H1 (cell line): Measurements from ENCODE around the gene CNOT6L. TPM values are rescaled to one million over a fixed set of nuclear protein-coding genes. Genes with fewer than 3 reads are reported as not detected.

ENCODE experiments used
- CTCF ChIA-PET: fragments of 300-600 bp; sonication (Branson Sonifier 250); formaldehyde crosslinking; loops from one replicate; lab custom pipeline; 2021; ENCODE audit not compliant: partially characterized antibody; lab: Charles Lee
- POLR2A ChIA-PET: fragments of 300-600 bp; sonication (Branson Sonifier 250); formaldehyde crosslinking; loops from one replicate; lab custom pipeline; 2021; ENCODE audit warnings: inconsistent platforms; ENCODE audit not compliant: partially characterized antibody; lab: Charles Lee
- DNase-seq, 2 experiments: peaks; one replicate each; pipeline versions ENCODE4 v3.0.0 to v3.0.0-alpha.2; 2010 to 2022; ENCODE audit warnings: low spot score in 2 of 2, low read depth in 1 of 2, mixed read lengths in 1 of 2
- FAIRE-seq: peaks from 2 replicates; lab custom pipeline; 2011; peaks lifted over from hg19 to GRCh38; lab: Jason Lieb, UNC
- H2AFZ ChIP-seq: 2 replicates; pipeline ENCODE4 v1.8.1; 2012; ENCODE audit warnings: low read length, inconsistent platforms
- H2AK5ac ChIP-seq: 2 replicates; pipeline ENCODE4 v1.6.1; 2013; ENCODE audit warnings: low read depth, low read length
- H2BK120ac ChIP-seq: replicated peaks from 2 replicates; pipeline ENCODE3; 2013; ENCODE audit warnings: low read depth, low read length, inconsistent platforms
- H2BK12ac ChIP-seq: 2 replicates; pipeline ENCODE4 v1.6.1; 2013; ENCODE audit warnings: low read depth, low read length
- H2BK15ac ChIP-seq: 2 replicates; pipeline ENCODE4 v1.6.1; 2013; ENCODE audit warnings: low read length
- H2BK20ac ChIP-seq: 2 replicates; pipeline ENCODE4 v1.6.1; 2013; ENCODE audit warnings: low read length
- H2BK5ac ChIP-seq: 2 replicates; pipeline ENCODE4 v1.6.1; 2013; ENCODE audit warnings: low read depth, low read length
- H3K14ac ChIP-seq: 2 replicates; pipeline ENCODE4 v1.6.1; 2013; ENCODE audit warnings: inconsistent platforms; ENCODE audit not compliant: insufficient read length
- H3K18ac ChIP-seq: 2 replicates; pipeline ENCODE4 v1.6.1; 2013; ENCODE audit warnings: low read length; ENCODE audit errors: extremely low read depth
- H3K23ac ChIP-seq: 2 replicates; pipeline ENCODE4 v1.6.1; 2013; ENCODE audit warnings: inconsistent platforms; ENCODE audit not compliant: insufficient read length
- H3K23me2 ChIP-seq: 2 replicates; pipeline ENCODE4 v1.6.1; 2013; ENCODE audit warnings: low read depth, low read length
- H3K27ac ChIP-seq: 2 replicates; pipeline ENCODE4 v1.6.1; 2011; ENCODE audit warnings: low read depth, low read length, inconsistent platforms
- H3K27me3 ChIP-seq, 4 experiments: replicated peaks in 1 of 4; 1 replicate in 1 of 4; 2 replicates in 3 of 4; pipeline versions ENCODE4 v1.6.1 to v1.8.1; 2011 to 2013; ENCODE audit warnings: low read length in 3 of 4, mild to moderate bottlenecking in 3 of 4, inconsistent platforms in 2 of 4, mixed read lengths in 2 of 4, moderate library complexity in 1 of 4; ENCODE audit not compliant: control insufficient read depth in 3 of 4, insufficient read depth in 3 of 4; ENCODE audit errors: extremely low read depth in 1 of 4
- H3K36me3 ChIP-seq, 4 experiments: 2 replicates each; pipeline versions ENCODE4 v1.6.1 to v1.8.1; 2011 to 2013; ENCODE audit warnings: mild to moderate bottlenecking in 4 of 4, low read length in 3 of 4, moderate library complexity in 2 of 4, control low read depth in 1 of 4, inconsistent platforms in 1 of 4; ENCODE audit not compliant: insufficient read depth in 4 of 4, control insufficient read depth in 2 of 4
- H3K4ac ChIP-seq: replicated peaks from 2 replicates; pipeline ENCODE3; 2013; ENCODE audit warnings: low read length, low read depth, mixed read lengths, inconsistent platforms; ENCODE audit not compliant: insufficient read length
- H3K4me1 ChIP-seq, 4 experiments: replicated peaks in 1 of 4; 1 replicate in 1 of 4; 2 replicates in 3 of 4; pipeline versions ENCODE4 v1.6.1 to v1.8.1; 2011 to 2013; ENCODE audit warnings: low read length in 3 of 4, inconsistent platforms in 2 of 4, mixed read lengths in 1 of 4; ENCODE audit not compliant: insufficient read depth in 4 of 4, control insufficient read depth in 3 of 4
- H3K4me2 ChIP-seq, 2 experiments: 2 replicates each; pipeline versions ENCODE4 v1.6.1 to v1.8.1; 2011 to 2013; ENCODE audit warnings: low read depth in 2 of 2, low read length in 2 of 2, control low read depth in 1 of 2, inconsistent platforms in 1 of 2, mild to moderate bottlenecking in 1 of 2; ENCODE audit not compliant: insufficient read depth in 1 of 2
- H3K4me3 ChIP-seq, 4 experiments: fragments of 200-600, 300-600 bp in 1 of 4; sonication (generic), shearing (Covaris generic), sonication (Bioruptor Twin) in 1 of 4; 2 replicates each; pipeline versions ENCODE4 v1.5.1 to v1.8.1; 2011 to 2016; ENCODE audit warnings: low read length in 4 of 4, low read depth in 3 of 4, control low read depth in 2 of 4, inconsistent platforms in 2 of 4, mild to moderate bottlenecking in 2 of 4, mixed read lengths in 1 of 4, moderate library complexity in 1 of 4; ENCODE audit not compliant: insufficient read depth in 2 of 4; ENCODE audit errors: extremely low read depth in 1 of 4
- H3K56ac ChIP-seq: replicated peaks from 2 replicates; pipeline ENCODE3; 2013; ENCODE audit warnings: low read depth, mild to moderate bottlenecking, mixed read lengths, low read length, inconsistent platforms; ENCODE audit not compliant: insufficient read length
- H3K79me1 ChIP-seq: 2 replicates; pipeline ENCODE4 v1.6.1; 2013; ENCODE audit warnings: low read depth, low read length, control low read depth
- H3K79me2 ChIP-seq, 2 experiments: 2 replicates each; pipeline versions ENCODE4 v1.6.1 to v1.8.1; 2012 to 2013; ENCODE audit warnings: low read length in 2 of 2, mild to moderate bottlenecking in 2 of 2, inconsistent platforms in 1 of 2; ENCODE audit not compliant: insufficient read depth in 2 of 2, control insufficient read depth in 1 of 2
- H3K9ac ChIP-seq, 4 experiments: replicated peaks in 1 of 4; 1 replicate in 1 of 4; 2 replicates in 3 of 4; pipeline versions ENCODE4 v1.6.1 to v1.8.1; 2011 to 2013; ENCODE audit warnings: low read depth in 3 of 4, low read length in 3 of 4, control low read depth in 2 of 4, mild to moderate bottlenecking in 2 of 4, moderate library complexity in 2 of 4, inconsistent platforms in 1 of 4; ENCODE audit errors: extremely low read depth in 1 of 4
- H3K9me3 ChIP-seq, 2 experiments: 2 replicates each; pipeline versions ENCODE4 v1.6.1 to v1.8.1; 2012 to 2013; ENCODE audit warnings: mild to moderate bottlenecking in 2 of 2, moderate library complexity in 2 of 2, control low read depth in 1 of 2, inconsistent platforms in 1 of 2, low read depth in 1 of 2, low read length in 1 of 2, mixed read lengths in 1 of 2; ENCODE audit not compliant: insufficient read depth in 2 of 2
- H4K20me1 ChIP-seq, 2 experiments: replicated peaks in 1 of 2; 2 replicates each; pipeline versions ENCODE3 to v1.8.1; 2011 to 2013; ENCODE audit warnings: inconsistent platforms in 2 of 2, low read length in 2 of 2, mild to moderate bottlenecking in 1 of 2; ENCODE audit not compliant: insufficient read depth in 2 of 2, control insufficient read depth in 1 of 2
- H4K5ac ChIP-seq: 2 replicates; pipeline ENCODE4 v1.6.1; 2013; ENCODE audit warnings: low read length, low read depth, mixed read lengths, inconsistent platforms; ENCODE audit not compliant: insufficient read length
- H4K8ac ChIP-seq: 2 replicates; pipeline ENCODE4 v1.8.0; 2013; ENCODE audit warnings: mild to moderate bottlenecking, moderate library complexity, low read length, inconsistent platforms; ENCODE audit not compliant: insufficient read depth; ENCODE audit errors: extremely low read depth
- H4K91ac ChIP-seq: replicated peaks from 2 replicates; pipeline ENCODE3; 2013; ENCODE audit warnings: low read length, mixed read lengths, inconsistent platforms; ENCODE audit not compliant: insufficient read length
- CBX8 ChIP-seq: fragments of 300-800, 300-1000 bp; sonication (generic); IDR thresholded peaks from 2 replicates; pipeline ENCODE4 v1.7.1; 2016; ENCODE audit warnings: low read depth, low read length, borderline replicate concordance
- CHD1 ChIP-seq: IDR thresholded peaks from 2 replicates; pipeline ENCODE4 v1.6.1; 2012; ENCODE audit warnings: low read depth, low read length, improper control_type of control experiment
- KDM4A ChIP-seq: IDR thresholded peaks from one replicate; pipeline ENCODE4 v1.7.1; 2012; ENCODE audit warnings: low read depth, mild to moderate bottlenecking, moderate library complexity, low read length, inconsistent platforms; ENCODE audit not compliant: severe bottlenecking
- NRF1 ChIP-seq: IDR thresholded peaks from 2 replicates; pipeline ENCODE4 v1.6.1; 2011; ENCODE audit warnings: mild to moderate bottlenecking, low read depth, low read length, improper control_type of control experiment
- POLR2A ChIP-seq, 2 experiments: IDR thresholded peaks; 1 replicate in 1 of 2; 2 replicates in 1 of 2; pipeline ENCODE4 v1.6.1; 2011; ENCODE audit warnings: low read depth in 2 of 2, low read length in 2 of 2, mild to moderate bottlenecking in 2 of 2; ENCODE audit errors: control extremely low read depth in 1 of 2
- SP2 ChIP-seq: IDR thresholded peaks from 2 replicates; pipeline ENCODE4 v1.6.1; 2012; ENCODE audit warnings: mild to moderate bottlenecking, low read length, inconsistent platforms
- SP4 ChIP-seq: IDR thresholded peaks from 2 replicates; pipeline ENCODE4 v1.6.1; 2012; ENCODE audit warnings: low read length, inconsistent platforms
- TAF1 ChIP-seq: IDR thresholded peaks from 2 replicates; pipeline ENCODE4 v1.6.1; 2011; ENCODE audit warnings: mild to moderate bottlenecking, low read depth, low read length
- YY1 ChIP-seq: IDR thresholded peaks from 2 replicates; pipeline ENCODE4 v1.6.1; 2011; ENCODE audit warnings: low read depth, mild to moderate bottlenecking, low read length
- WGBS, 2 experiments: shearing (Covaris generic) in 1 of 2; methylation state at CpG; one replicate each; pipeline versions ENCODE4 v1.1.6 to v1.1.7; 2013 to 2015; ENCODE audit warnings: low lambda C conversion rate in 2 of 2, mixed read lengths in 2 of 2, inconsistent platforms in 1 of 2, low coverage in 1 of 2, missing lambda C conversion rate in 1 of 2; ENCODE audit not compliant: insufficient replicate concordance in 2 of 2, insufficient coverage in 1 of 2, insufficient read length in 1 of 2; ENCODE audit errors: extremely low coverage in 1 of 2, missing lambda C conversion rate in 1 of 2; 5-methylcytosine and 5-hydroxymethylcytosine counted together
- polyA plus RNA-seq, 7 experiments: library from polyadenylated mRNA; depleted of rRNA in 3 of 7; stranded (reverse) in 5 of 7; unstranded in 2 of 7; fragments of >200 nt in 5 of 7; fragments of 200-250 nt in 2 of 7; gene quantifications; 1 replicate in 5 of 7; 2 replicates in 1 of 7; 4 replicates in 1 of 7; pipeline versions ENCODE4 v1.2.1 to v1.2.3, GENCODE V29; 2011 to 2013; ENCODE audit warnings: missing spikeins in 2 of 7, mixed read lengths in 2 of 7
- total RNA-seq: library from RNA; stranded (reverse); fragmentation: NEBNext Ultra II Directional; extraction: Animal tissue kit (Norgen Biotek cat#: 25700); gene quantifications from 2 replicates; pipeline ENCODE4 v1.2.1, GENCODE V29; 2021
- TF ChIP-seq, protein P1 (sequence below): IDR thresholded peaks from 2 replicates; pipeline ENCODE4 v1.6.1; 2012; ENCODE audit warnings: low read length, inconsistent platforms

The CNOT6L gene
- total and polyA plus RNA-seq, 2 of the 8 experiments (the other 6 are each of a cell fraction or from before 2014, with no cell fraction given): 2.0 to 22.4 TPM

DNA sequence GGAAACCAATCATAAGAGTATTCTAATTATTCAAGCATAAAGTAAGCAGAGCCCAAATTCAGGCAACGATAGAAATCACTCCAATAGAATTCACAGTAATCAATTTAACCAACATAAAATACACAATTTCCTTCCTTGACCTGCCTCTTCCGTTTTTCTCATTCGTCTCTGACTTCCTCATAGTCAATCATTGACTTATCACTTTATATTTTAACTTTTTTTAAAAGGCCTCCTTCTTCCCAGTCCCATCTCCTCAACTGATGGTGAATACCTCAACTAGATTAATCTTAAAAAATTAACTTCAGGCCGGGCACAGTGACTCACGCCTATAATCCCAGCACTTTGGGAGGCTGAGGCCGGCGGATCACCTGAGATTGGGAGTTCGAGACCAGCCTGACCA is 13.3 kb downstream of the CNOT6L start:
- ChIA-PET POLR2A (no interaction called here), CTCF (no interaction called here)

More for the DNA sequence above, 13.3 kb downstream of the CNOT6L start:
- Histone ChIP-seq H2BK15ac (no peak overlapping the region), H3K18ac (no peak overlapping the region), H2BK12ac (no peak overlapping the region), H3K27me3 (no peaks in the 10 kb centered on the region), H3K79me1 (no peaks in the 10 kb centered on the region), H3K36me3 (no peaks in the 10 kb centered on the region), H3K79me2 (no peaks in the 10 kb centered on the region; a peak in 1 of 4 replicates), H3K4me1 (peaks cover 0 to 4% (median 2%) of the 10 kb centered on the region in 4 experiments; a peak in 3 of 7 replicates), H3K14ac (no peak overlapping the region), H3K9ac (no peak overlapping the region), H3K23me2 (no peaks in the 10 kb centered on the region), H4K5ac (no peak overlapping the region), H3K4me3 (no peak overlapping the region), H3K56ac (no peak overlapping the region), H4K20me1 (peaks cover 0 to 1% of the 10 kb centered on the region in 2 experiments), H2BK5ac (no peak overlapping the region), H2AFZ (no peak overlapping the region), H2AK5ac (no peak overlapping the region), H3K27ac (no peak overlapping the region), H4K91ac (no peak overlapping the region), H3K4me2 (no peak overlapping the region), H3K9me3 (no peaks in the 10 kb centered on the region), H3K4ac (no peak overlapping the region), H4K8ac (no peak overlapping the region), H2BK120ac (no peak overlapping the region), H2BK20ac (no peak overlapping the region), H3K23ac (no peak overlapping the region)
- DNase-seq (no peak), FAIRE-seq (no peak)
- TF ChIP-seq SP2 (no peak), KDM4A (no peak), YY1 (no peak), CBX8 (no peak), TAF1 (no peak), NRF1 (no peak), SP4 (no peak), POLR2A (IDR thresholded peaks at IDR 0.05; ENCODE audit: control extremely low read depth in 1 of 2, low read depth in 2 of 2, low read length in 2 of 2) (no peak), CHD1 (no peak)
- TF ChIP-seq, protein P1, sequence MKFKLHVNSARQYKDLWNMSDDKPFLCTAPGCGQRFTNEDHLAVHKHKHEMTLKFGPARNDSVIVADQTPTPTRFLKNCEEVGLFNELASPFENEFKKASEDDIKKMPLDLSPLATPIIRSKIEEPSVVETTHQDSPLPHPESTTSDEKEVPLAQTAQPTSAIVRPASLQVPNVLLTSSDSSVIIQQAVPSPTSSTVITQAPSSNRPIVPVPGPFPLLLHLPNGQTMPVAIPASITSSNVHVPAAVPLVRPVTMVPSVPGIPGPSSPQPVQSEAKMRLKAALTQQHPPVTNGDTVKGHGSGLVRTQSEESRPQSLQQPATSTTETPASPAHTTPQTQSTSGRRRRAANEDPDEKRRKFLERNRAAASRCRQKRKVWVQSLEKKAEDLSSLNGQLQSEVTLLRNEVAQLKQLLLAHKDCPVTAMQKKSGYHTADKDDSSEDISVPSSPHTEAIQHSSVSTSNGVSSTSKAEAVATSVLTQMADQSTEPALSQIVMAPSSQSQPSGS: no peak
- WGBS, 2 experiments: 95% methylated on average over 8 of the region's 8 CpGs; no CpG with 5 or more reads in 1 of the 2 experiments
